HL-60 (cell line): ENCODE measurements around the gene IRAK3.

Experiments used
- POLR2AphosphoS5 ChIP-seq: IDR thresholded peaks from 2 replicates; pipeline ENCODE4 v1.6.1; 2012; ENCODE audit warnings: low read depth
- REST ChIP-seq: IDR thresholded peaks from 2 replicates; pipeline ENCODE4 v1.6.1; 2012; ENCODE audit warnings: low read depth; ENCODE audit not compliant: insufficient replicate concordance
- TF ChIP-seq, protein P1 (sequence below): IDR thresholded peaks from one replicate; pipeline ENCODE4 v1.5.1; 2011; ENCODE audit warnings: low read length, control low read depth, inconsistent platforms; ENCODE audit not compliant: insufficient read depth

- TF ChIP-seq, protein P1, sequence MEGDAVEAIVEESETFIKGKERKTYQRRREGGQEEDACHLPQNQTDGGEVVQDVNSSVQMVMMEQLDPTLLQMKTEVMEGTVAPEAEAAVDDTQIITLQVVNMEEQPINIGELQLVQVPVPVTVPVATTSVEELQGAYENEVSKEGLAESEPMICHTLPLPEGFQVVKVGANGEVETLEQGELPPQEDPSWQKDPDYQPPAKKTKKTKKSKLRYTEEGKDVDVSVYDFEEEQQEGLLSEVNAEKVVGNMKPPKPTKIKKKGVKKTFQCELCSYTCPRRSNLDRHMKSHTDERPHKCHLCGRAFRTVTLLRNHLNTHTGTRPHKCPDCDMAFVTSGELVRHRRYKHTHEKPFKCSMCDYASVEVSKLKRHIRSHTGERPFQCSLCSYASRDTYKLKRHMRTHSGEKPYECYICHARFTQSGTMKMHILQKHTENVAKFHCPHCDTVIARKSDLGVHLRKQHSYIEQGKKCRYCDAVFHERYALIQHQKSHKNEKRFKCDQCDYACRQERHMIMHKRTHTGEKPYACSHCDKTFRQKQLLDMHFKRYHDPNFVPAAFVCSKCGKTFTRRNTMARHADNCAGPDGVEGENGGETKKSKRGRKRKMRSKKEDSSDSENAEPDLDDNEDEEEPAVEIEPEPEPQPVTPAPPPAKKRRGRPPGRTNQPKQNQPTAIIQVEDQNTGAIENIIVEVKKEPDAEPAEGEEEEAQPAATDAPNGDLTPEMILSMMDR = no peak
- TF ChIP-seq POLR2AphosphoS5 (no peak), REST (no peak)
Measured at GRCh38 chr12:66239295-66239694, 50.3 kb downstream of the IRAK3 start.
